GM11168 (cell line): ENCODE results near the gene CLDN24.

ENCODE experiments used
- in situ Hi-C: fragments of 300-500 bp; cut with MboI; formaldehyde crosslinking; loops from one replicate; pipeline ENCODE4 v1.12.0; 2022; ENCODE audit warnings: low sequenced_read_pairs; ENCODE audit not compliant: unreplicated experiment

Gene CLDN24

GRCh38 chr4:183287677-183288076 is 34.5 kb downstream of the CLDN24 start:
- in situ Hi-C loops: no loop called here

- in situ Hi-C loops: no loop called here
Observed at GRCh38 chr4:183287309-183287659, 34.9 kb downstream of the CLDN24 start.

- in situ Hi-C loops: no loop called here
Observed at GRCh38 chr4:183286590-183287308, 35.5 kb downstream of the CLDN24 start.

- in situ Hi-C loops: no loop called here
Observed at GRCh38 chr4:183285886-183286285, 36.3 kb downstream of the CLDN24 start.

GRCh38 chr4:183284965-183285364 is 37.3 kb downstream of the CLDN24 start:
- in situ Hi-C loops: no loop called here

GRCh38 chr4:183284258-183284785 is 37.9 kb downstream of the CLDN24 start:
- in situ Hi-C loops: no loop called here

- in situ Hi-C loops: no loop called here
Observed at GRCh38 chr4:183276106-183276505, 46.1 kb downstream of the CLDN24 start.

- in situ Hi-C loops: loop anchor here (25.0 kb wide), 1 partner anchor 785 kb away; no protein-coding TSS in a partner anchor
Observed at GRCh38 chr4:183272384-183272783, 49.8 kb downstream of the CLDN24 start.
